Measurements from ENCODE around the gene PLCH2. TPM values are rescaled to one million over a fixed set of nuclear protein-coding genes. Genes with fewer than 3 reads are reported as not detected.

The PLCH2 gene
- total and polyA plus RNA-seq, 2 donors (not counting 3 experiments of a cell fraction or from before 2014, with no cell fraction given) = 0.19 to 0.31 TPM

DNA sequence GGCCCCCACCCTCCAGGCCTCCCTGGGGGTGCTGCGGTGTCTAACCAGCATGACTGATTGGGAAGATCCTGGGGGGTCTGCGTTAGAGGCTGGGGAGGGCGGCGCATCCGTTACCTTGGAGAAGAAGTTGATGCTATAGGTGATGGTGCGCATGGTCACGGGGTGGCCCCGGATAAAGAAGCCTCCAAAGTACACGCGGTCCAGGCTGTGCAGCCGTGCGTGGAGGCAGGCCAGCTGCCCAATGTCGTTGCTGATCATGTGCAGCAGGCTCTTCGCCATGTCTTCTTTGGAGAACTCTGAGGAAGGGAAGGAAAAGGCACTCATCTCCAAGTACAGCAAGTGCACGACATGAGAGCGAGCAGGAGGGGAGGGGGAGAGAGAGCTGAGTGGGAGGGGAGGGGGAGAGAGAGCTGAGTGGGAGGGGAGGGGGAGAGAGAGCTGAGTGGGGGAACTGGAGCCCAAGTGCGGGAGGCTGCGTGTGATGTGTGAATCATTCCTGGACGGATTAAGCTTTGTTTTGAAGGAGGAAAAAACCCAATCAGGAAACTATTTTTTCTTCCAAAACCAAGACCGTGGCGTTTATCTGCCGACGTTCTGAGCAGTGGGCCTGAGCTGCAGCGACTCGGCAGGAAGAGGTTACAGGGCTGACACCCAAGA lies 43.1 kb downstream of the PLCH2 start:
- H3K9ac ChIP-seq (replicated peaks; ENCODE audit: extremely low read depth, insufficient read depth, low read length) = no peak overlapping the region
- FAIRE-seq (no peak), DNase-seq (ENCODE audit: low read depth, low spot score) (no peak)
- H3K4me1 ChIP-seq (ENCODE audit: control insufficient read depth, extremely low read depth, insufficient read depth, low read length) = peaks cover 1% of the 10 kb centered on the region
- H3K4me2 ChIP-seq (ENCODE audit: insufficient read depth, low read length) = no peak overlapping the region
- no peak overlapping the region for H3K4me3 ChIP-seq (replicated peaks in 1 of 3; ENCODE audit: insufficient read depth in 1 of 3, low read depth in 1 of 3, low read length in 3 of 3)
- intact Hi-C loops (cut with micrococcal nuclease) (no loop called here), dilution Hi-C loops (cut with MboI; ENCODE audit: extremely low pct_ligation_motif_present, low sequenced_read_pairs) (no loop called here)
- H3K27ac ChIP-seq (ENCODE audit: insufficient read depth, low read depth, low read length) = no peak overlapping the region
- ChIA-PET POLR2A (no interaction called here), CTCF (no interaction called here)
- H2AFZ ChIP-seq (ENCODE audit: low read depth, low read length) = no peak overlapping the region
- BruUV-seq (replicated peaks) = no TSS peak
- H3K9me3 ChIP-seq (replicated peaks; ENCODE audit: control insufficient read depth, insufficient read depth, low read length) = no peaks in the 10 kb centered on the region
- H3K27me3 ChIP-seq (ENCODE audit: control insufficient read depth in 2 of 2, insufficient read depth in 2 of 2, low read length in 2 of 2) = no peaks in the 10 kb centered on the region
- no peaks in the 10 kb centered on the region for H4K20me1 ChIP-seq (replicated peaks; ENCODE audit: control insufficient read depth, extremely low read depth, insufficient read depth, low read length)
- H3K9me1 ChIP-seq (replicated peaks; ENCODE audit: control insufficient read depth, extremely low read depth, insufficient read depth, low read length) = no peaks in the 10 kb centered on the region
- H3K79me2 ChIP-seq (ENCODE audit: control insufficient read depth, insufficient read depth, low read length) = peaks cover 22% of the 10 kb centered on the region
- H3K36me3 ChIP-seq (ENCODE audit: control insufficient read depth in 2 of 2, extremely low read depth in 1 of 2, insufficient read depth in 2 of 2, low read length in 2 of 2) = peaks cover 6 to 45% of the 10 kb centered on the region in 2 experiments
- TF ChIP-seq, protein P1, sequence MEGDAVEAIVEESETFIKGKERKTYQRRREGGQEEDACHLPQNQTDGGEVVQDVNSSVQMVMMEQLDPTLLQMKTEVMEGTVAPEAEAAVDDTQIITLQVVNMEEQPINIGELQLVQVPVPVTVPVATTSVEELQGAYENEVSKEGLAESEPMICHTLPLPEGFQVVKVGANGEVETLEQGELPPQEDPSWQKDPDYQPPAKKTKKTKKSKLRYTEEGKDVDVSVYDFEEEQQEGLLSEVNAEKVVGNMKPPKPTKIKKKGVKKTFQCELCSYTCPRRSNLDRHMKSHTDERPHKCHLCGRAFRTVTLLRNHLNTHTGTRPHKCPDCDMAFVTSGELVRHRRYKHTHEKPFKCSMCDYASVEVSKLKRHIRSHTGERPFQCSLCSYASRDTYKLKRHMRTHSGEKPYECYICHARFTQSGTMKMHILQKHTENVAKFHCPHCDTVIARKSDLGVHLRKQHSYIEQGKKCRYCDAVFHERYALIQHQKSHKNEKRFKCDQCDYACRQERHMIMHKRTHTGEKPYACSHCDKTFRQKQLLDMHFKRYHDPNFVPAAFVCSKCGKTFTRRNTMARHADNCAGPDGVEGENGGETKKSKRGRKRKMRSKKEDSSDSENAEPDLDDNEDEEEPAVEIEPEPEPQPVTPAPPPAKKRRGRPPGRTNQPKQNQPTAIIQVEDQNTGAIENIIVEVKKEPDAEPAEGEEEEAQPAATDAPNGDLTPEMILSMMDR (IDR thresholded peaks at IDR 0.05; ENCODE audit: extremely low read depth in 1 of 2, insufficient read depth in 1 of 2, low read depth in 1 of 2, low read length in 2 of 2) = no peak
- TF ChIP-seq GATA2 (IDR thresholded peaks at IDR 0.05; ENCODE audit: insufficient read depth, insufficient read length, low read depth, low read length) = no peak
- no peak for TF ChIP-seq MYC (IDR thresholded peaks at IDR 0.05; ENCODE audit: low read depth, low read length)
- TF ChIP-seq, protein P2, sequence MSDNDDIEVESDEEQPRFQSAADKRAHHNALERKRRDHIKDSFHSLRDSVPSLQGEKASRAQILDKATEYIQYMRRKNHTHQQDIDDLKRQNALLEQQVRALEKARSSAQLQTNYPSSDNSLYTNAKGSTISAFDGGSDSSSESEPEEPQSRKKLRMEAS (IDR thresholded peaks at IDR 0.05; ENCODE audit: insufficient read depth, insufficient read length) = no peak
- TF ChIP-seq EZH2 (IDR thresholded peaks at IDR 0.05; ENCODE audit: borderline replicate concordance, low read depth, low read length, severe bottlenecking) = no peak
- TF ChIP-seq JUN (IDR thresholded peaks at IDR 0.05; ENCODE audit: borderline replicate concordance, insufficient read depth, insufficient read length, low read depth) = no peak
- TF ChIP-seq POLR2AphosphoS5 (IDR thresholded peaks at IDR 0.05; ENCODE audit: insufficient read depth, low read depth, low read length) = no peak
- no peak for TF ChIP-seq FOS (IDR thresholded peaks at IDR 0.05; ENCODE audit: borderline replicate concordance, insufficient read depth, low read length)
- TF ChIP-seq POLR2A (IDR thresholded peaks at IDR 0.05; ENCODE audit: low read depth, low read length) = no peak

All from endothelial cell of umbilical vein (primary cell).